Nephron (organoid): Measurements from ENCODE around the gene CMTM7.

Experiments
- H3K27ac Mint-ChIP-seq, 3 experiments: 2 replicates each; pipeline ENCODE4 v1.8.0; 2020; ENCODE audit warnings: mixed read lengths in 3 of 3, mild to moderate bottlenecking in 2 of 3, moderate library complexity in 1 of 3
- H3K27me3 Mint-ChIP-seq: 2 replicates; pipeline ENCODE4 v1.8.0; 2021; ENCODE audit warnings: low read depth, mild to moderate bottlenecking, moderate library complexity, mixed read lengths
- H3K36me3 Mint-ChIP-seq: 2 replicates; pipeline ENCODE4 v1.8.0; 2020; ENCODE audit warnings: low read depth, mixed read lengths
- H3K4me1 Mint-ChIP-seq: 2 replicates; pipeline ENCODE4 v1.8.0; 2020; ENCODE audit warnings: mixed read lengths
- H3K4me3 Mint-ChIP-seq, 3 experiments: 2 replicates each; pipeline ENCODE4 v1.8.0; 2020; ENCODE audit warnings: mild to moderate bottlenecking in 3 of 3, mixed read lengths in 3 of 3, moderate library complexity in 2 of 3
- H3K9me3 Mint-ChIP-seq: 2 replicates; pipeline ENCODE4 v1.8.0; 2020; ENCODE audit warnings: mixed read lengths
- CTCF ChIP-seq, 3 experiments: fragments of 200-600 bp; sonication (generic); IDR thresholded peaks; one replicate each; pipeline ENCODE4 v1.5.0; 2021; ENCODE audit warnings: antibody characterized with exemption in 3 of 3; ENCODE audit not compliant: unreplicated experiment in 3 of 3

Gene CMTM7

GRCh38 chr3:32404714-32405113, 13.1 kb downstream of the CMTM7 start:
- peaks cover 19% of the 10 kb centered on the region for H3K4me1 Mint-ChIP-seq
- no peaks in the 10 kb centered on the region for H3K9me3 Mint-ChIP-seq
- H3K27me3 Mint-ChIP-seq, result peaks cover 6% of the 10 kb centered on the region
- H3K36me3 Mint-ChIP-seq, result no peaks in the 10 kb centered on the region
- H3K27ac Mint-ChIP-seq, result no peak overlapping the region
- no peak for TF ChIP-seq CTCF (IDR thresholded peaks at IDR 0.05; ENCODE audit: unreplicated experiment in 3 of 3)
- no peak overlapping the region for H3K4me3 Mint-ChIP-seq

GRCh38 chr3:32405155-32405554, 13.5 kb downstream of the CMTM7 start:
- TF ChIP-seq CTCF (IDR thresholded peaks at IDR 0.05; ENCODE audit: unreplicated experiment in 3 of 3), result no peak
- Mint-ChIP-seq H3K27me3 (peaks cover 9% of the 10 kb centered on the region), H3K36me3 (no peaks in the 10 kb centered on the region), H3K4me3 (no peak overlapping the region), H3K9me3 (no peaks in the 10 kb centered on the region), H3K27ac (no peak overlapping the region), H3K4me1 (peaks cover 23% of the 10 kb centered on the region)

- peaks cover 23% of the 10 kb centered on the region for H3K4me1 Mint-ChIP-seq
- peaks cover 4% of the 10 kb centered on the region for H3K27me3 Mint-ChIP-seq
- no peak overlapping the region for H3K27ac Mint-ChIP-seq
- H3K36me3 Mint-ChIP-seq, result no peaks in the 10 kb centered on the region
- no peak for TF ChIP-seq CTCF (IDR thresholded peaks at IDR 0.05; ENCODE audit: unreplicated experiment in 3 of 3)
- H3K9me3 Mint-ChIP-seq, result no peaks in the 10 kb centered on the region
- no peak overlapping the region for H3K4me3 Mint-ChIP-seq
These were observed 14.2 kb downstream of the CMTM7 start for GRCh38 chr3:32405711-32406323.

GRCh38 chr3:32406486-32407408, 15.1 kb downstream of the CMTM7 start:
- peaks cover 4% of the 10 kb centered on the region for H3K27me3 Mint-ChIP-seq
- no peak for TF ChIP-seq CTCF (IDR thresholded peaks at IDR 0.05; ENCODE audit: unreplicated experiment in 3 of 3)
- H3K4me3 Mint-ChIP-seq, result no peak overlapping the region
- peak overlapping the region in 1 of 3 experiments; percentile 5 for H3K27ac Mint-ChIP-seq
- peaks cover 21% of the 10 kb centered on the region for H3K4me1 Mint-ChIP-seq
- no peaks in the 10 kb centered on the region for H3K36me3 Mint-ChIP-seq
- H3K9me3 Mint-ChIP-seq, result no peaks in the 10 kb centered on the region

GRCh38 chr3:32410367-32411246, 19.0 kb downstream of the CMTM7 start:
- TF ChIP-seq CTCF (IDR thresholded peaks at IDR 0.05; ENCODE audit: unreplicated experiment in 3 of 3), result no peak
- no peaks in the 10 kb centered on the region for H3K9me3 Mint-ChIP-seq
- H3K36me3 Mint-ChIP-seq, result no peaks in the 10 kb centered on the region
- no peak overlapping the region for H3K27ac Mint-ChIP-seq
- no peak overlapping the region for H3K4me3 Mint-ChIP-seq
- H3K4me1 Mint-ChIP-seq, result peaks cover 32% of the 10 kb centered on the region
- peaks cover 8% of the 10 kb centered on the region for H3K27me3 Mint-ChIP-seq
